Panc1 (cell line): ENCODE data around the gene ZBED4. TPM values are rescaled to one million over a fixed set of nuclear protein-coding genes. Genes with fewer than 3 reads are reported as not detected.

Experiments
- ATAC-seq: fragments of 200-7000 bp; cut with Tn5 transposase; 2 replicates; pipeline ENCODE4 v1.9.1; 2020; ENCODE audit warnings: mild to moderate bottlenecking, moderate library complexity
- BruUV-seq: library from RNA; stranded (reverse); fragments of 400-500 nt; replicated peaks from 2 replicates; lab custom pipeline; 2021; lab: Mats Ljungman, UMichigan
- CTCF ChIA-PET: fragments of 300-600 bp; sonication (Branson Sonifier 250); formaldehyde crosslinking; loops from one replicate; lab custom pipeline; 2022; ENCODE audit warnings: antibody characterized with exemption; lab: Charles Lee
- POLR2A ChIA-PET: fragments of 300-600 bp; sonication (Branson Sonifier 250); formaldehyde crosslinking; loops from one replicate; lab custom pipeline; 2022; ENCODE audit warnings: antibody characterized with exemption; lab: Charles Lee
- DNase-seq: peaks from one replicate; pipeline ENCODE4 v3.0.0-alpha.2; 2010; ENCODE audit warnings: low read depth, low spot score
- H3K27ac ChIP-seq: 2 replicates; pipeline ENCODE4 v1.5.1; 2011; ENCODE audit warnings: mild to moderate bottlenecking, low read length, inconsistent platforms
- H3K27me3 ChIP-seq: fragments of 200-500 bp; sonication (Bioruptor generic); 2 replicates; pipeline ENCODE4 v1.6.0; 2014; ENCODE audit warnings: low read length, inconsistent platforms; ENCODE audit not compliant: control insufficient read depth, insufficient read depth
- H3K36me3 ChIP-seq: fragments of 200-500 bp; sonication (Bioruptor generic); 2 replicates; pipeline ENCODE4 v1.5.1; 2014; ENCODE audit warnings: inconsistent platforms, mild to moderate bottlenecking, low read length, moderate library complexity; ENCODE audit not compliant: control insufficient read depth, insufficient read depth
- H3K4me1 ChIP-seq: 2 replicates; pipeline ENCODE4 v1.5.1; 2011; ENCODE audit warnings: inconsistent platforms, mild to moderate bottlenecking, low read length, moderate library complexity; ENCODE audit not compliant: control insufficient read depth, insufficient read depth
- H3K4me3 ChIP-seq, 2 experiments: 2 replicates each; pipeline ENCODE4 v1.5.1; 2011 to 2012; ENCODE audit warnings: low read depth in 2 of 2, low read length in 2 of 2, mild to moderate bottlenecking in 2 of 2, inconsistent platforms in 1 of 2, moderate library complexity in 1 of 2
- H3K9me3 ChIP-seq: fragments of 200-500 bp; sonication (Bioruptor generic); 2 replicates; pipeline ENCODE4 v1.5.1; 2014; ENCODE audit warnings: low read depth, mild to moderate bottlenecking, inconsistent platforms, low read length, moderate library complexity; ENCODE audit not compliant: control insufficient read depth, insufficient read depth
- POLR2AphosphoS5 ChIP-seq: IDR thresholded peaks from 2 replicates; pipeline ENCODE4 v1.6.1; 2012; ENCODE audit warnings: mild to moderate bottlenecking, low read depth, low read length, moderate library complexity
- SIN3A ChIP-seq: IDR thresholded peaks from 2 replicates; pipeline ENCODE4 v1.6.1; 2012; ENCODE audit warnings: low read depth, mild to moderate bottlenecking, low read length, moderate library complexity, borderline replicate concordance; ENCODE audit not compliant: insufficient read depth
- TCF7L2 ChIP-seq: IDR thresholded peaks from 2 replicates; pipeline ENCODE4 v1.6.1; 2011; ENCODE audit warnings: mild to moderate bottlenecking, low read depth, low read length, inconsistent platforms
- in situ Hi-C: cut with HindIII; loops from 2 replicates; pipeline ENCODE4 v1.10.0; 2016; ENCODE audit warnings: low sequenced_read_pairs, low pct_unique_long_range_greater_than_20kb
- intact Hi-C: fragments of 100-400 bp; cut with micrococcal nuclease; formaldehyde crosslinking; loops from one replicate; pipeline ENCODE4 v1.10.0; 2022; ENCODE audit not compliant: unreplicated experiment
- total RNA-seq: library from RNA; stranded (reverse); gene quantifications from one replicate; pipeline ENCODE4 v1.2.1, GENCODE V29; 2021; ENCODE audit not compliant: unreplicated experiment
- TF ChIP-seq, protein P1 (sequence below): fragments of 450-650 bp; IDR thresholded peaks from 2 replicates; pipeline ENCODE4 v1.5.1; 2017; ENCODE audit warnings: mild to moderate bottlenecking
- TF ChIP-seq, protein P2 (sequence below), 2 experiments: IDR thresholded peaks; 2 replicates each; pipeline ENCODE4 v1.6.1; 2011 to 2012; ENCODE audit warnings: low read depth in 2 of 2, control low read depth in 1 of 2, low read length in 1 of 2, mild to moderate bottlenecking in 1 of 2, moderate library complexity in 1 of 2; ENCODE audit not compliant: insufficient read depth in 1 of 2

Gene ZBED4
- total RNA-seq, 1 experiment from 2014 or later: 17.3 TPM

DNA sequence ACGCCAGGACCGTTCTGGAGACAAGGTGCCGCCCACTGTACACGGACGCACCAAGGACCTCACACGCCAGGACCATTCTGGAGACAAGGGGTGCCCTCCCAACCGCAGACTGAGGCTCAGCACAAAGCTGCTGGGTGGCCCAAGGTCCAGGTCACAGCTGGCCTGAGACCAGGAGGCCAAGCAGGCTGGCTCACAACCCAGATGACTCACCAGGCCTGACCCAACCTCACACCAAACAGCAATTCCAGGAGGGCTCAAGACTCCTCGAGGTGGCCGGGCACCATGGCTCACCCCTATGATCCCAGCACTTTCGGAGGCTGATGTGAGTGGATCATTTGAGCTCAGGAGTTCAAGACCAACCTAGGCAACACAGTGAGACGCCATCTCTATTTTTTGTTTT lies 40.8 kb upstream of the ZBED4 start:
- ATAC-seq: peak; percentile 68
- BruUV-seq: no TSS peak
- H3K4me1 ChIP-seq: peaks cover 3% of the 10 kb centered on the region
- H3K27me3 ChIP-seq: no peaks in the 10 kb centered on the region
- no peak overlapping the region for H3K4me3 ChIP-seq
- TF ChIP-seq, protein P1, sequence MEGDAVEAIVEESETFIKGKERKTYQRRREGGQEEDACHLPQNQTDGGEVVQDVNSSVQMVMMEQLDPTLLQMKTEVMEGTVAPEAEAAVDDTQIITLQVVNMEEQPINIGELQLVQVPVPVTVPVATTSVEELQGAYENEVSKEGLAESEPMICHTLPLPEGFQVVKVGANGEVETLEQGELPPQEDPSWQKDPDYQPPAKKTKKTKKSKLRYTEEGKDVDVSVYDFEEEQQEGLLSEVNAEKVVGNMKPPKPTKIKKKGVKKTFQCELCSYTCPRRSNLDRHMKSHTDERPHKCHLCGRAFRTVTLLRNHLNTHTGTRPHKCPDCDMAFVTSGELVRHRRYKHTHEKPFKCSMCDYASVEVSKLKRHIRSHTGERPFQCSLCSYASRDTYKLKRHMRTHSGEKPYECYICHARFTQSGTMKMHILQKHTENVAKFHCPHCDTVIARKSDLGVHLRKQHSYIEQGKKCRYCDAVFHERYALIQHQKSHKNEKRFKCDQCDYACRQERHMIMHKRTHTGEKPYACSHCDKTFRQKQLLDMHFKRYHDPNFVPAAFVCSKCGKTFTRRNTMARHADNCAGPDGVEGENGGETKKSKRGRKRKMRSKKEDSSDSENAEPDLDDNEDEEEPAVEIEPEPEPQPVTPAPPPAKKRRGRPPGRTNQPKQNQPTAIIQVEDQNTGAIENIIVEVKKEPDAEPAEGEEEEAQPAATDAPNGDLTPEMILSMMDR: no peak
- TF ChIP-seq SIN3A: no peak
- no peak for TF ChIP-seq POLR2AphosphoS5
- TF ChIP-seq, protein P2, sequence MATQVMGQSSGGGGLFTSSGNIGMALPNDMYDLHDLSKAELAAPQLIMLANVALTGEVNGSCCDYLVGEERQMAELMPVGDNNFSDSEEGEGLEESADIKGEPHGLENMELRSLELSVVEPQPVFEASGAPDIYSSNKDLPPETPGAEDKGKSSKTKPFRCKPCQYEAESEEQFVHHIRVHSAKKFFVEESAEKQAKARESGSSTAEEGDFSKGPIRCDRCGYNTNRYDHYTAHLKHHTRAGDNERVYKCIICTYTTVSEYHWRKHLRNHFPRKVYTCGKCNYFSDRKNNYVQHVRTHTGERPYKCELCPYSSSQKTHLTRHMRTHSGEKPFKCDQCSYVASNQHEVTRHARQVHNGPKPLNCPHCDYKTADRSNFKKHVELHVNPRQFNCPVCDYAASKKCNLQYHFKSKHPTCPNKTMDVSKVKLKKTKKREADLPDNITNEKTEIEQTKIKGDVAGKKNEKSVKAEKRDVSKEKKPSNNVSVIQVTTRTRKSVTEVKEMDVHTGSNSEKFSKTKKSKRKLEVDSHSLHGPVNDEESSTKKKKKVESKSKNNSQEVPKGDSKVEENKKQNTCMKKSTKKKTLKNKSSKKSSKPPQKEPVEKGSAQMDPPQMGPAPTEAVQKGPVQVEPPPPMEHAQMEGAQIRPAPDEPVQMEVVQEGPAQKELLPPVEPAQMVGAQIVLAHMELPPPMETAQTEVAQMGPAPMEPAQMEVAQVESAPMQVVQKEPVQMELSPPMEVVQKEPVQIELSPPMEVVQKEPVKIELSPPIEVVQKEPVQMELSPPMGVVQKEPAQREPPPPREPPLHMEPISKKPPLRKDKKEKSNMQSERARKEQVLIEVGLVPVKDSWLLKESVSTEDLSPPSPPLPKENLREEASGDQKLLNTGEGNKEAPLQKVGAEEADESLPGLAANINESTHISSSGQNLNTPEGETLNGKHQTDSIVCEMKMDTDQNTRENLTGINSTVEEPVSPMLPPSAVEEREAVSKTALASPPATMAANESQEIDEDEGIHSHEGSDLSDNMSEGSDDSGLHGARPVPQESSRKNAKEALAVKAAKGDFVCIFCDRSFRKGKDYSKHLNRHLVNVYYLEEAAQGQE (IDR thresholded peaks at IDR 0.05; ENCODE audit: insufficient read depth in 1 of 2, low read depth in 2 of 2, low read length in 1 of 2): no peak
- no peak for TF ChIP-seq TCF7L2
- ChIA-PET CTCF (no interaction called here), POLR2A (interaction anchor here (0.7 kb wide), 1 partner anchor 47 kb away, joined by 3 read pairs; no protein-coding TSS in a partner anchor)
- H3K9me3 ChIP-seq: no peaks in the 10 kb centered on the region
- H3K36me3 ChIP-seq: no peaks in the 10 kb centered on the region
- no peak overlapping the region for H3K27ac ChIP-seq
- DNase-seq: no peak
- intact Hi-C loops (no loop called here), in situ Hi-C loops (no loop called here)

DNA sequence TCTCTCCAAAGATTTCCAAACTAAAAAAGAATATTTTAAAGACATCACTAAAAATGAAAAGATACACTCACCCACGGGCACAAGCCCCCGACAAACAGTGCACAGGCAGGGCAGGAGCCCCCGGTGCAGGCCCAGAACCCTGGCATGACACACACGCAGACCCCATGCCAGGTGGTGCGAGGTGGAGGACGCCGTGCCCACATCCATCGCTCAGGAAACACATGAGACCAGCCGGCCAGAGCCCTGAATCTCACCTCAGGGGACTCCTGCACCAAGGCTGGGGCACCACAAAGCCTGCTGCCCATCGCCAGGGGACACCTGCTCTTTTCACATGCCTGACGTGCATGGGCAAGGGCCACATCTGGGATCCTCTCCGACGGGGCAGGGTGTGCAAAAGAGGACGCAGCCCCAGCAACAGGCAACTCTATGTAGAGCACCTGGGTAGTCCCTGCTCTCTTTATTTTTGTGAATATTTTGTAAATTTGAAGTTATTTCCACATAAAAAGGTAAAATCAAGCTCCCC lies 39.4 kb upstream of the ZBED4 start:
- in situ Hi-C loops: no loop called here
- no TSS peak for BruUV-seq

More for the DNA sequence above, 39.4 kb upstream of the ZBED4 start:
- Histone ChIP-seq H3K36me3 (no peaks in the 10 kb centered on the region), H3K27me3 (no peaks in the 10 kb centered on the region), H3K4me3 (no peak overlapping the region), H3K27ac (no peak overlapping the region), H3K4me1 (peaks cover 3% of the 10 kb centered on the region), H3K9me3 (no peaks in the 10 kb centered on the region)
- CTCF ChIA-PET: no interaction called here
- ATAC-seq (no peak), DNase-seq (no peak)
- POLR2A ChIA-PET: no interaction called here
- no peak for TF ChIP-seq SIN3A
- TF ChIP-seq, protein P2 (IDR thresholded peaks at IDR 0.05; ENCODE audit: insufficient read depth in 1 of 2, low read depth in 2 of 2, low read length in 1 of 2): no peak
- TF ChIP-seq TCF7L2: no peak
- TF ChIP-seq POLR2AphosphoS5: no peak
- TF ChIP-seq, protein P1: no peak
- intact Hi-C loops: no loop called here
